ENCODE data around the gene IRGC.

IRGC gene

DNA sequence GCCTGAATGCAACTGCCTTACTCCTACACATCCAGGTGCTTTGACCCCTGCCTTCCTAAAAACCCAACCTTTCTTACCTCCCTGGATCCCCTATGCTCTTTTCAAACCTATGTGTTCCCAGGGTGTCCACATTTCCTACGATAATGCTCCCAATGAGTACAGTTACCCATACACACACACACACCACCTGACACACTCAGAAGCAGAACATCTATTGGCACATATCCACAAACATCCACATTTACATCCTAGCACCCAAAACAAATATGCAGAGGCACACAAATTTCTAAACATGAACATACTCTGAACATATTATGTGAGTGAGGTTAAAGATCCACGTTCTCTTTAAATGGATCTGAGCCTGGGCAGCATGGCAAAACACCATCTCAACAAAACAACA is 23.5 kb upstream of the IRGC start:
- DNase-seq, result no peak

DNA sequence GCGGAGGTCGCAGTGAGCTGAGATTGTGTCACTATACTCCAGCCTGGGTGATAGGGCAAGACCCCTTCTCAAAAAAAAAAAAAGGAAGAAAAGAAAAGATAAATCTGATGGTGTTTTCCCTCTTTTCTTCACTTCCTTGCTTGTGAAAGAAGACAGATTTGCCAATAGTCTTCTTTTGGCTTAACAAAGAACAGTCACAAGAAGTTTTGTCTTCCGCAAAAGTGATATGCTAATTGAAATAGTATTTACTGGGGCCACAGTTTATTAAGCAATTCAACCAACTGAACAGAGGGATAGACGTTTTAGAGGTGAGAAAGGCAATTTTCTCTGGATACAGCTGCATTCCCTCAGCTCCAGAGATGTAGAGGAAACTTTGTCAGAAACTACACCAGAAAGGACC is 23.0 kb upstream of the IRGC start:
- no peak for DNase-seq

DNA sequence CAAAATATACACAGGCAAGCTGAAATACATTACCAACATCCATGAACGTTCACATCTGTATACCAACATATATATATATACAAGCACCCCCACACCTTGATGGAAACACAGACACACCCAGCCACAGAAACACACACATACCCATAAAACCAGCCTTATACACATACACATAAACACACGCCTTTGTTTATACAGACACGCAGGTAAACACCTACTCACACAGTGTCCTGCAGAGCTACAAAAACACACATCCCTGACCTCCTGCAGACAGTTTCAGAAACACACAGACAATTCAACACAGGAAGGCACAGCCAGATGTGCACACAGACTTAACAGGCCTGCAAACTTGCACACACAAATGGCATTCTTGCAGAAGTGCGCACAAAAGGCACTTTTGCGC is 21.3 kb upstream of the IRGC start:
- no peak for DNase-seq

DNA sequence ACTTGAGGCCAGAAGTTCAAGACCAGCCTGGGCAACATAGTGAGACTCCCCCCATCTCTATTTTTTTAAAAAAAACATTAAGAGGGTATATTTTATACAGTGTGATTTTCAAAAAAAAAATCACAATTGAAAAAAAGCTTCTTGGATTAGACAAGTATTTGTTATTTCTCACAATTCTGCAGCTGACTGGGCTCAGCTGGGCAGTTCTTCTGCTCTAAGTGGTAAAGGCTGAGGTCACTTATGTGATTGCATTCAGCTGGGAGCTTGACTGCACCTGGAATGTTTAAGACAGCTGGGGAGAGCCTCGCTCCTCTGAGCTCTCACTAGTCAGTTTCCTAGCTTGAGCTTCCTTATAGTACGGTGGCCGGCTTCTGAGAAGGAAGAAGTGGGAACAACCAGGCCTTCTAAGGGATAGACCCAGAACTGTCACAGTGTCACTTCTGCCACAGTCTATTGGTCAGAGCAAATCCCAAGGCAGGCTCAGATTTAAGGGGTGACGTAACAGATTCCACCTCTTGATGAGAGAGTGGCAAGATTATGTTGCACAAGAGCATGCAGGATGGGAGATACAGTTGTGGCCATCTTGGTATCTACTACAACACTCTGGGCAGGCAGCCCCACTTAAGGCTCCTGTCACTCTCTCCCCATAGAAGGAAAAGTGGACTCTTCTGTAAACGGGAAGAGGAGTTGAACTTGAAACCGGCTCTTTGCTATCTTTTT is 19.7 kb upstream of the IRGC start:
- DNase-seq, result no peak

DNA sequence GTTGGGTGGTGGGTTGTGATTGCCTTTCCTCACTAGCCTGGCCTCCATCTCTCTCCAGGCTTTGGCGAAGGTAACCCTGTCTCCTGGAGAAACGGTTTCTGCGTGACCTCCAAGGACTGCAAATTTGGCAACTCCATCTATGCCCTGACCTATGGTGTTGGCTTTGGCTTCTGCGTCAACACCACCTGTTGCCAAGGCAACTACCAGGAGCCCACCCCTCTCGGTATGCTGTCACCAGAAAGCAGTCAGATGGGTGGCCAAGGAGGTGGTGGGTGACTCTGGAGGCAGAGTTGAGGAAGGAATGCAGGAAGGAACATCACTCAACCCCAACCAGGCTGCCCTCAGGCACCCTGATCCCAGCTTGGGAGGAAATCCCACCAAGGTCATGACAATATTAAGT is 18.6 kb upstream of the IRGC start:
- no peak for DNase-seq

DNA sequence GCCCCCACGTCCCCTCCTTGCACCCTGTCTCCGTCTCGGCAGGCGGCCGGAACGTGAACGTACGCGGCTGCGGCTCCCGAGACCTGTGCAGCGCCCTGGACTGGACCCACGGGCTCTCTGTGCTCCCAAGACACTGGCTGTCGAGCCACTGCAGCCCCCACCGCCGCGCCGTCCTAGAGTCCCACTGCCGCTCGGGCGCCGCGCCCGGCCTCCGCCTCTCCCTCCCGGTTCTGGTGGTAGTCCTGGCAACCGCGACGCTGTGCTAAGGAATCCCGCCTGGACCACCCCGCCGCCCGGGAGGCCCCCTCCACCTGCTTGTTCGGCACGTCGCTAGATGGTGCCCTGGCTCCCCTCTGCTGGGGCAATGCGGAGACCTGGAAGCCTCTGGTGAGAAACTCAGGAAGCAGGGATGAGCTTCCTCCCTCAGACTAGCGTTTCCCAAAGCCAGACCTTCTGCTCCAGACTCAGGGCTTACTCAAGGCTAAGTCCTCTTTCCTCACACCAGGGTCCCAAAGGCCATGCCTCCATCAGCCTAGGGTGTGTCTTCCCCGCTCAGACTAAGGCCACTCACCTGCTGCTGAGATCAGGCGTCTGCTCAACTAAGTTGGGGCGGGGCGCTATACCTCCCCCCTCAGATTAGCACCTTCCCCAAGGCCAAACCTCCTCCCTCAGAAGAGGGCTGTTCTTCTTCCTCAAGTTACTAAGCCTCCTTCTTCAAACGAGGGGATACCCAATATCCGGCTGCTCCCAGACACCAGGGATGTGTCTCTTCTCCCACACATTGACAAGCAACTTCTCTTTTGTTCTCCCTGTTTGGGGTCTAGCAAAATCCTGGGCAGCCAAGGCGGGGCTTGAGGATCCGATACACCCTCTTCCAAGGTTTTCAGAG is 16.1 kb upstream of the IRGC start:
- no peak for DNase-seq

DNA sequence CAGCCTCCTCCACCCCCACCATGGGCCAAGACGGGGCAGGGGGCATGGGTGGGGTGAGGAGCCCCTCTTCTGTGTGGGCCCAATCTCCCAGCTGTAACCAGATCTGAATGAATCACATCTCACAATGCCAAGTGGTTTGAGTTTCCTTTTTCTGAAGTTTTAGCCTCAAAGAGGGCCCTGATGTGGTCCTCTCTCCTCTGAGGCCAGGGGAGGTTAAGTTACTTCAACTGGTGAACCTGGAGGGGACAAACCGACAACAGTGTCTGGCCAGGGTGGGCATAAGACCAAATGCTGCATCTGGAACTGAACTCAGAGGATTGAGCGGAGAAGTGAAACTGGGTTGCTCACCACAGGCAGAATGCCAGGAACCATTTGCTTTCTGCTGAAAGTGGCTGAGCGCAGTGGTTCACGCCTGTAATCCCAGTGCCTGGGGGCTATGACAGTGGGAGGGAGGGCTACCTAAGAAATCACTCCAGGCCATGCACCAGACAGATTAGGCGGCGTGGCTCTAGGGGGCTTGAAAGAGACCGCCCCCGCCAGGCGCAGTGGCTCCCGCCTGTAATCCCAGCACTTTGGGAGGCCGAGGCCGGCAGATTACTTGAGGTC is 15.4 kb upstream of the IRGC start:
- no peak for DNase-seq

DNA sequence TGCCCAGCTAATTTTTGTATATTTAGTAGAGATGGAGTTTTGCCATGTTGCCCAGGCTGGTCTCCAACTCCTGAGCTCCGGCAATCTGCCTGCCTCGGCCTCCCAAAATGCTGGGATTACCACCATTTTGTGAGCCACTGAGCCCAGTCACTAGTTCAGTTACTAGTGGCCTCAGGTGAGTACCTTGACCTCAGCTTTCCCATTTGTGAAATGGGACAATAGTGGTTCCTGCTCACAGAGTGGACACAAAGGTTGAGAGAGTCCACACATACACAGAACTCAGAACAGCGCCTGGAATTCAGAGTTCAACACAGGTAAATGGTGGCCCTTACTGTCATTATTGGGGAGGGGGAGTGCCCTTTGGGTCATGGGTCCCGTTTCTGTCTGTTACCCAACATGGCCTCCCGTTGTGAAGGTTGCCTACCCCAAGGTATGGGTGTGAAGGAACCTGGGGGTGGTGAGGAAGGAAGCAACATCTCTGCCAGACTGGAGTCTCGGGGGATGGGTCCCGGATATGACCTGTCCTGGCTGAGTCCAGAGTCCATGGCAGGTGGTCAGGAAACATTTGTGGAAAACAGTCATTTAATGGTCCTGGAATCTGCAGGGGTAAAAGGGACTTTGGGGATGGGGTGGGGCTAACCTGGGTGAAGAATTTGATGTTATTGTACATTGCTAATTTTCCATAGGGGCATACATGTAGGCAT is 11.7 kb upstream of the IRGC start:
- no peak for DNase-seq

DNA sequence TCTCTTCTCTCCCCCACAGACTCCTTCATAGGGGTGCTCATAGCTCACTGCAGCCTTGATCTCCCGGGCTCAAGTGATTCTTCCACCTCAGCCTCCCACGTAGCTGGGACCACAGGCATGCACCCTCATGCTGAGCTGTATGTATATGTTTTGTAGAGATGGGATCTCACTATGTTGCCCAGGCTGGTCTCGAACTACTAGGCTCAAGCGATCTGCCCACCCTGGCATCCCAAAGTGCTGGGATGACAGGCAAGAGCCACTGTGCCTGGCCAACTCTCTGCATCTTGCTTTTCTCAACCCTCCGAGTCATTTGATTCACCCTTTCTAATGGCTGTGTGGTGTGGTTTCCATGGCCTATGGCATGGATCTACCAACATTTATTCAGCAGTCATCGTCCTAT is 10.1 kb upstream of the IRGC start:
- DNase-seq, result no peak

DNA sequence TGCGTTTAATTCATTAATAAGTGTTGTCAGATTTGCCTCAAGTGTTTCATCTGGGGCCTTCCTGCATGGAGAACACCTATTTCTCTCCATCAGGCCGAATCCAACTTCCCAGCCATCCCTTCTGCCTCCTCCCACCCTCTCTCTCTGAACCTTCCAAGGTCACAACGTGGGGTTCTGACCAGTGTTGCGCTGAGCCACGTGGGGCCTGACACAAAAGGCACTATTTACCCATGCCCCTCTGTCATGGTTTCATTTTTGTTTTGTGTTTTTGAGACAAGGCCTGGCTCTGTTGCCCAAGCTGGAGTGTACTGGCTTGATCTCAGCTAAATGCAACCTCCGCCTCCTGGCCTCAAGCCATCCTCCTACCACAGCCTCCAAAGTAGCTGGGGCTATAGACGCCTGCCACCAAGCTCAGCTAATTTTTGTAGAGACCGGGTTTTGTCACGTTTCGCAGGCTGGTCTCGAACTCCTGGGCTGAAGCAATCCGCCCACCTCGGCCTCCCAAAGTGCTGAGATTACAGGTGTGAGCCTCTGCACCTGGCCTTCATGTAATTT is 8.6 kb upstream of the IRGC start:
- DNase-seq, result no peak

DNA sequence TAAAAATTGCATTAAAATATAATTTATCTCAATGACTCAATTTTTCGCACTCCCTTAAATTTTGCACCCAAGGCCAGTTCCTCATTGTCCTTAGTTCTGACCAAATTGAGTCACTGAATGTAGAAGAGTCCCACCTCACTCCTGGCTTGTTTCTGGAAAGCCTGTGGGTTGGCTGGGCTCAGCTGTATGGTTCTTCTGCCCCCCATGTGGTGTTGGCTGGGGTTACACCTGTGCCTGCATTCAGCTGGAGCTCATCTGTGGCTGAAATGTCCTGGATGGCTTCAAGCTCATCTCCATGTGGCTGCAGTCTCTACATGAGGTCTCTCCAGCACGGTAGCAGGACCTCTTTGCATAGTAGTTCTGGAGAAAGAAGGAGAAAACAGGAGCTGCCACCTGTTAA is 7.2 kb upstream of the IRGC start:
- DNase-seq, result no peak

DNA sequence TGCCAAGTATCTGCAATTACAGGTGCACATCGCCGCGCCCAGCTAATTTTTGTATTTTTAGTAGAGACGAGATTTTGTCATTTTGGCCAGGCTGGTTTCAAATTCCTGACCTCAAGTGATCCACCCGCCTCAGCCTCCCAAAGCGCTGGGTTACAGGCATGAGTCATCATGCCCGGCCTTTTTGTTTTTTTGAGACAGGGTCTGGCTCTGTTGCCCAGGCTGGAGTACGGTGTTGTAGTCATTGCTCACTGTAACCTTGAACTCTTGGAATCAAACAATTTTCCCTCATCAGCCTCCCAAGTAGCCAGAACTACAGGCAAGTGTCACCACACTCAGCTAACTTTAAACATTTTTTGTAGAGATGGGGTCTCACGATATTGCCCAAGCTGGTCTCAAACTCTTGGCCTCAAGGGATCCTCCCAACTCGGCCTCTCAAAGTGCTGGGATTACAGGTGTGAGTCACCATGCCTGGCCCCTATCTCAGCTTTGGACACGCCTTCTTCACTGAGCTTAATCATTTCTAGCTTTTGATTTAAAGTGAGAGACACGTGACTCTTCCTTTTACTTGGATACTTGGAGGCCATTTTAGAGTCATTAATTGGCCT is 4.0 kb upstream of the IRGC start:
- no peak for DNase-seq

DNA sequence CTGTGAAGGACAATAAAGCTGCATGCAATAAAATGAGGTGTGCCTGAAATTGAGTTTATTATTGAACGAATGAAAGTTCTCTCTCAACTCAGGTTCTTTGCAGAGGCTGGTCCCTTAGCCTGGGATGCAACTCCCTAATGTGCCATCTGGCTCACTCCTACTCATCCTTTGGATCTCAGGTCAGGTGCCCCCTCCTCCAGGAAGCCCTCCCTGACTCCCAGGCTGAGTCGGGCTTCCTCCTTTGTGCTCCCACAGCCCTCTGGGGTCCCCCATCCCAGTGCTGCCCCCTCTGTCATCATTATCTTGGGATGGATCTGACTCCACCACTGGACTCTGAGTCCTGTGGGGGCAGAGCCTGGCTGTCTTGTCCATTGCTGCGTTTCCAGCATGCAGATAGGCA is 2.7 kb upstream of the IRGC start:
- no peak for DNase-seq

DNA sequence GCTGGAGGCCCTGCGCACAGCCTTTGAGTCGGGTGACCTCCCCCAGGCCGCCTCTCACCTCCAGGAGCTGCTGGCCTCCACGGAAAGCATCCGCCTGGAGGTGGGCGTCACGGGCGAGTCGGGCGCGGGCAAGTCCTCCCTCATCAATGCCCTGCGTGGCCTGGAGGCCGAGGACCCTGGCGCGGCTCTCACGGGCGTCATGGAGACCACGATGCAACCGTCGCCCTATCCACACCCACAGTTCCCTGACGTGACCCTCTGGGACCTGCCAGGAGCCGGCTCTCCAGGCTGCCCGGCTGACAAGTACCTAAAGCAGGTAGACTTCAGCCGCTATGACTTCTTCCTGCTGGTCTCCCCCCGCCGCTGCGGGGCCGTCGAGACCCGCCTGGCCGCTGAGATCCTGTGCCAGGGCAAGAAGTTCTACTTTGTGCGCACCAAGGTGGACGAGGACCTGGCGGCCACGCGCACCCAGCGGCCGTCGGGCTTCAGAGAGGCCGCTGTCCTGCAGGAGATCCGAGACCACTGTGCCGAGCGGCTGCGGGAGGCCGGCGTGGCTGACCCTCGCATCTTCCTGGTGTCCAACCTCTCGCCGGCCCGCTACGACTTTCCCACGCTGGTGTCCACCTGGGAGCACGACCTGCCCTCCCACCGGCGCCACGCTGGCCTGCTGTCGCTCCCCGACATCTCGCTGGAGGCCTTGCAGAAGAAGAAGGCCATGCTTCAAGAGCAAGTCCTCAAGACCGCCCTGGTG is 2.9 kb downstream of the IRGC start:
- no peak for DNase-seq

DNA sequence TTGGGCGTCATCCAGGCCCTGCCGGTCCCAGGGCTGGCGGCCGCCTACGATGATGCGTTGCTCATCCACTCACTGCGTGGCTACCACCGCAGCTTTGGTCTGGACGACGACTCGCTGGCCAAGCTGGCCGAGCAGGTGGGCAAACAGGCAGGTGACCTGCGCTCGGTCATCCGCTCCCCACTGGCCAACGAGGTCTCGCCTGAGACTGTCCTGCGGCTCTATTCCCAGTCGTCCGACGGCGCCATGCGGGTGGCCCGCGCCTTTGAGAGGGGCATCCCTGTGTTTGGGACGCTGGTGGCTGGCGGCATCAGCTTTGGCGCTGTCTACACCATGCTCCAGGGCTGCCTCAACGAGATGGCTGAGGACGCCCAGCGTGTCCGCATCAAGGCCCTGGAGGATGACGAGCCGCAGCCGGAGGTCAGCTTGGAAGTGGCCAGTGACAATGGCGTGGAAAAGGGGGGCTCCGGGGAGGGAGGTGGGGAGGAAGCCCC is 3.5 kb downstream of the IRGC start:
- DNase-seq, result no peak

DNA sequence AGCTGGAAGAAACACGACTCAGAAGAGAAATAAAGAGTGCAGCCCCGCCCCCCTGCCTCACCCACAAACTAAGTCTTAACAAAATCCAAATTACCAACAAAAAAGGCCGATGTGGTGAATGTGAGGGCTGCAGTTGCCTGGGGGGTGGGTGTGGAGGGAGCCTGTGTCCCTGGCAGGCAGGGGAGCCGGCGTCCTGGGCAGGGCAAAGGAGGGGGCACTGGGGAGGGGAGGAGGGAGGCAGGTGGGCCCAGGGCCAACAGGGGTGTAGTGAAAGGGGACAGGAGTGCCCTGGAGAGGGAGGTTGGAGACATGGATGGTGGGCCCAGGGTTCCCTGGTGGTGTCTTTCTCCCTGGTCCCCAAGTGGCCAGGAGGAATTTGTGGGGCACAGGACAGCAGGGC is 4.0 kb downstream of the IRGC start:
- DNase-seq, result no peak

DNA sequence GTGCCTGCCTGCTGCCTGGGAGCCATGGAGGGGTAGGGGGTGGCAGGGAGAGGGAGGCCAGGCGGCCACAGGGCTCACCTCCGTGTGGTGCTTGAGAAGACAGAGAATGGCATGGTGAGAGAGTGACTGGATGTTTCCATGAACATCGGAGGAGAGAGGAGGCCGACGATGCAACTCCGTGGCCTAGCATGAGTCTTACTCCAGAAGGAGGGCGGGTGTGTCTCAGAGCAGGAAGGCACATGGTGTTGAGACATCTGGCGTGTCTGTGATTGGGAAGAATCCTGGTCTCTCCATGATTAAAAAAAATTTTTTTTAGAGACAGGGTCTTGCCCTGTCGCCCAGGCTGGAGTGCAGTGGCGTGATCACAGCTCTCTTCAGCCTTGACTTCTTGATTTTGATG is 5.1 kb downstream of the IRGC start:
- DNase-seq, result no peak

DNA sequence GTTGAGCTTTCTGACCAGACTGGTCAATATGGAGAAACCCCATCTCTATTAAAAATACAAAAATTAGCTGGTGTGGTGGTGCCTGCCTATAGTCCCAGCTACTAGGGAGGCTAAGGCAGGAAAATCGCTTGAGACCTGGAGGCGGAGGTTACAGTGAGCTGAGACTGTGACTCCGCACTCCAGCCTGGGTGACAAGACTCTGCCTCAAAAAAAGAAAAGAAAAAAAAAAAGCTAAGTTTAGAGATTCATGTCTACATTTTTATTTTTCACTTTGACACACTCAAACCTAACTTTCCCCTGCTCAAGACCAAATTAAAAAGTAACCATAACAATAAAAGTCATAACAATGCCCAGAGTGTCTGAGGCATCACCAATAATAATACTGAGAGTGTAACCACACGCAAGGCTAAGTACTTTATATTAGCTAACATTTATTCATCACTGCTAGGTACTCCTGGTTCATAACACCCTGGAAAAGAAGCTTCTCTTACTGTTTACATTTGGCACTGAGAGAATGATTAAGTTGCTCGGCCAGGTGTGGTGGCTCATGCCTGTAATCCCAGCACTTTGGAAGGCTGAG is 5.7 kb downstream of the IRGC start:
- DNase-seq, result no peak

DNA sequence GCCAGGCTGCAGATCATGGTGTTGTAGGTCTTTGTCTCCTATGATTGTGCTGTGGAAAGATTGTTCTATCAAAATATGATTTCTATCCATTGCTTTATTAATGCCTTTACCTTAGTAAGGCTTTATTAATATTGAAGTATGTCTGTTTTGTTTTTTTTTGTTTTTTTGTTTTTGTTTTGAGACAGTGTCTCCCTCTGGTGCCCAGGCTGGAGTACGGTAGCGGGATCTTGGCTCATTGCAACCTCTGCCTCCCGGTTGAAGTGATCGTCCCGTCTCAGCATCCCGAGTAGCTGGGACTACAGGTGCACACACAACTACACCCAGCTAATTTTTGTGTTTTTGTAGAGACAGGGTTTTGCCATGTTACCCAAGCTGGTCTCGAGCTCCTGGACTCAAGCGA is 7.7 kb downstream of the IRGC start:
- no peak for DNase-seq

DNA sequence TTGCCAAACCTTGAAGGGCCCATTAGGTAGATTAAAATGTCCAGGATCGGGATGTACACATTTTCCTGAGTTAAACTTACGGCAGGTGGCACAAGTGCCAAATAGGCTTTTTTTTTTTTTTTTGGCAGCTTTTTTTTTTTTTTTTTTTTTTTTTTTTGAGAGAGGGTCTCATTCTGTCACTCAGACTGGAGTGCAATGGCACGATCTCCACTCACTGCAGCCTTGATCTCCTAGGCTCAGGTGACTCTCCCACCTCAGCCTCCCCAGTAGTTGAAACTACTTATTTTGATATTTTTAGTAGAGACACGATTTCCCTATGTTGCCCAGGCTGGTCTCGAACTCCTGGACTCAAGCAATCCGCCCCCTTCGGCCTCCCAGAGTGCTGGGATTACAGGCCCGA is 9.0 kb downstream of the IRGC start:
- no peak for DNase-seq

DNA sequence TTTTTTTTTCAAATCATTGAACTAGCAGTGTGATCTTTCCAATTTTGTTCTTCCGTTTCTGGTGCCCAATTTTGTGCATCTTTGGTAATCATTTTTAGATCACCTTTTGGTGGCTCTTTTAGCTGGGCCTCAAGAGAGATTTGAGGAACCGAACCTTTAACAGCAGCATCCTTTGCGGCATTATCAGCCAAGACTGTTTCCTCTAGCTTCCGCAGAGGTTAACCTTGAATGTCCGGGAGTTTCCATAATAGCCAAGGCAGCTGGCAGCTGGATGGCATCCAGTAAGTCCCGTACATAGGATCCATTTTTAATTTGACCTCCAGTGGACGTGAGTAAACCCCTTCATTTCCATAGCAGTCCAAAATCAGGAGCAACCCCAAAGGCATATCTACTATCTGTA is 9.6 kb downstream of the IRGC start:
- no peak for DNase-seq
